ENCODE results near the gene PTPRN2. TPM values are rescaled to one million over a fixed set of nuclear protein-coding genes. Genes with fewer than 3 reads are reported as not detected.

Gene PTPRN2
- total and polyA plus RNA-seq, 4 experiments from 2014 or later = 1.7 to 2.6 (median 1.9) TPM

DNA sequence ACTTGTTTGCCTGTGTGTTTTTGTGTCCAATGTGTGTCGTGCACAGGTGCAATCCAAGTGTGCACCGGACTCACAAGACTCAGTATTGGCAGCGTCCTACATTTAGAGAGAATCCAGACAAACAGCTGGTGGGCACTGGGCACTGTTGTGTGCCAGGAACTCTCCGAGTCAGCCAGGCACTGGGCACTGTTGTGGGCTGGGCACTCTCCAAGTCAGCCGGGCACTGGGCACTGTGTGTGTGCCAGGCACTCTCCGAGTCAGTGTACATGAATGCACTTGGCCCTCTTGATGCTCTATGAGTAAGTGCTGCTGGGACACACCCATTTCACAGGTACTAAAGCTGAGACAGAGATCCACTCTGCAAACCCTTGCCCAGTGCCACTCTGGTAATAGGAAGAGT is 303.5 kb downstream of the PTPRN2 start:
- H3K27me3 Mint-ChIP-seq = no peaks in the 10 kb centered on the region
- Histone ChIP-seq H3K4me3 (ENCODE audit: low read length in 2 of 2) (no peak overlapping the region), H3K4me1 (ENCODE audit: insufficient read depth, low read length) (no peaks in the 10 kb centered on the region), H3K36me3 (ENCODE audit: insufficient read depth, low read length) (no peaks in the 10 kb centered on the region), H3K27me3 (ENCODE audit: insufficient read depth, low read length) (no peaks in the 10 kb centered on the region), H3K27ac (ENCODE audit: low read depth, low read length) (no peak overlapping the region), H3K9me3 (ENCODE audit: control insufficient read depth in 1 of 2, low read length in 2 of 2) (no peaks in the 10 kb centered on the region)
- POLR2A ChIA-PET (ENCODE audit: partially characterized antibody) = no interaction called here
- H3K4me3 Mint-ChIP-seq = no peak overlapping the region
- H3K9me3 Mint-ChIP-seq = peaks cover under 1 to 30% (median 20%) of the 10 kb centered on the region in 8 donors
- intact Hi-C loops (cut with micrococcal nuclease) = no loop called here
- no peaks in the 10 kb centered on the region for H3K36me3 Mint-ChIP-seq
- no peak overlapping the region for H3K27ac Mint-ChIP-seq
- CTCF ChIA-PET (ENCODE audit: partially characterized antibody) = no interaction called here
- no peaks in the 10 kb centered on the region for H3K4me1 Mint-ChIP-seq
- no peak for DNase-seq

DNA sequence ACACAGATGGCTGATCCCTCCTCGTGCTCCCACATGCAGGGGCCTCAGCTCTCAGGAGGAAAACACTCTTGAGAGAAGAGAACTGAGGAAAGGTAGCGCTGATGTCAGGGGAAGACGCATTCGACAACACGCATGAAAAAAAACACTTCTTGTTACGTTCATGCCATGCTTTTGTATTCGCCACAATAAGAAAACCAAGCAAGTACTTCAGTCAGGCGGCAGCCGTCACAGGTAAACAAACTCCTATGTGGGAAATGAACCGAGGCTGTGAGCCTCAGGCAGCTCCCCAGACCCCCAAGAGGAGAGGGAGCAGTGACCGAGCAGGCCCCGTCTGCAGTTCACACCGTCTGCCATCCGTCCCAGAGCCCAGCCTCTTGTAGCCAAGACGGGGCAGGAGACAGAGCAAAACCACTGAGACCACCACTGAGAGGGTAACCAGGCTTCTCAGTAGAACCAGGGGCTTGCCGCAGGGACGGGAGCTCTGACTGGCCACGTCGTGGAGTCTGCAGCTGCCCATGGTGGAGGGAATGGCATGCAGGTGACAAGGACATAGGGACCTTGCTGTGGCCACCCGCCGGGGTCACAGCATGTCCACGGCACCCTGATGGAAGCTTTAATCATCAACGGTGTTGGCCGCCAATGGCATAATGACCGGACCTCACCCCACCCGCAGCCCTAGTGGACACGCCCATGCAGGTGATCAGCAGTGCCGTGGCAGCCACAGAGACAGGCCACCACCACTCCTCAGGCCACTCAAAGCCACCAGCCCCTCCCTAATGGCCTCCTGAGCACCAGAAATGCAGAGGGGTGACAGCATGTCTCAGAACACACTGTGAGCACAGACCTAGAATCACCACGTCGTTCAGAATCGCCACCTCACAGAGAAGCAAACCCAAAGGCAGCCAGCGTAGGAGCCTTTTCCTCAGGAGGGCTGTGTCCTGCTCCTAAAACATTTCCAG is 304.3 kb downstream of the PTPRN2 start:
- Mint-ChIP-seq H3K27ac (peak overlapping the region in 1 of 7 donors; percentile 18), H3K4me3 (no peak overlapping the region), H3K4me1 (no peaks in the 10 kb centered on the region), H3K9me3 (peaks cover 0 to 21% (median 14%) of the 10 kb centered on the region in 8 donors), H3K27me3 (no peaks in the 10 kb centered on the region), H3K36me3 (no peaks in the 10 kb centered on the region)
- H3K36me3 ChIP-seq (ENCODE audit: insufficient read depth, low read length) = no peaks in the 10 kb centered on the region
- H3K27me3 ChIP-seq (ENCODE audit: insufficient read depth, low read length) = no peaks in the 10 kb centered on the region
- no peak for DNase-seq
- intact Hi-C loops (cut with micrococcal nuclease) = no loop called here
- H3K9me3 ChIP-seq (ENCODE audit: control insufficient read depth in 1 of 2, low read length in 2 of 2) = no peaks in the 10 kb centered on the region
- POLR2A ChIA-PET (ENCODE audit: partially characterized antibody) = no interaction called here
- CTCF ChIA-PET (ENCODE audit: partially characterized antibody) = no interaction called here
- no peak overlapping the region for H3K4me3 ChIP-seq (ENCODE audit: low read length in 2 of 2)
- H3K4me1 ChIP-seq (ENCODE audit: insufficient read depth, low read length) = no peaks in the 10 kb centered on the region
- no peak overlapping the region for H3K27ac ChIP-seq (ENCODE audit: low read depth, low read length)

DNA sequence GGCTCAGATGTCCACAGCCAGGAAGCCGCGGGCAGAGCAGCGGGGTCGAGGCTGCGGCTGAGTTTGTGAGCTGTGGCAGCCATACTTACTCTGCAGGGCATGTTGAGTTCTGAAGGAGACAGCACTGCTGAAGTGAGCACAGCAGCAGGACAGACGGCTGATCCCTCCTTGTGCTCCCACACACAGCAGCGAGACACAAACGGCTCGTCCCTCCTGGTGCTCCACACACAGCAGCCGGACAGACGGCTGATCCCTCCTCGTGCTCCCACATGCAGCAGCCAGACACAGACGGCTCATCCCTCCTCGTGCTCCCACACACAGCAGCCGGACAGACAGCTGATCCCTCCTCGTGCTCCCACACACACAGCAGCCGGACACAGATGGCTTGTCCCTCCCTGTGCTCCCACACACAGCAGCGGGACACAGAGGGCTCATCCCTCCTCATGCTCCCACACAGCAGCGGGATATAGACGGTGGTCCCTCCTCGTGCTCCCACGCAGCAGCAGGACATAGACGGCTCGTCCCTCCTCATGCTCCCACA is 305.1 kb downstream of the PTPRN2 start:
- no peaks in the 10 kb centered on the region for H3K27me3 ChIP-seq (ENCODE audit: insufficient read depth, low read length)
- no peak overlapping the region for H3K27ac Mint-ChIP-seq
- ChIA-PET CTCF (ENCODE audit: partially characterized antibody) (no interaction called here), POLR2A (ENCODE audit: partially characterized antibody) (no interaction called here)
- intact Hi-C loops (cut with micrococcal nuclease) = no loop called here
- H3K27me3 Mint-ChIP-seq = no peaks in the 10 kb centered on the region
- no peak for DNase-seq
- H3K9me3 ChIP-seq (ENCODE audit: control insufficient read depth in 1 of 2, low read length in 2 of 2) = no peaks in the 10 kb centered on the region
- no peaks in the 10 kb centered on the region for H3K36me3 Mint-ChIP-seq
- no peaks in the 10 kb centered on the region for H3K4me1 ChIP-seq (ENCODE audit: insufficient read depth, low read length)
- H3K4me1 Mint-ChIP-seq = no peaks in the 10 kb centered on the region
- peaks cover 0 to 19% (median 12%) of the 10 kb centered on the region in 8 donors for H3K9me3 Mint-ChIP-seq
- no peak overlapping the region for H3K27ac ChIP-seq (ENCODE audit: low read depth, low read length)
- H3K4me3 ChIP-seq (ENCODE audit: low read length in 2 of 2) = no peak overlapping the region
- H3K36me3 ChIP-seq (ENCODE audit: insufficient read depth, low read length) = no peaks in the 10 kb centered on the region
- no peak overlapping the region for H3K4me3 Mint-ChIP-seq

DNA sequence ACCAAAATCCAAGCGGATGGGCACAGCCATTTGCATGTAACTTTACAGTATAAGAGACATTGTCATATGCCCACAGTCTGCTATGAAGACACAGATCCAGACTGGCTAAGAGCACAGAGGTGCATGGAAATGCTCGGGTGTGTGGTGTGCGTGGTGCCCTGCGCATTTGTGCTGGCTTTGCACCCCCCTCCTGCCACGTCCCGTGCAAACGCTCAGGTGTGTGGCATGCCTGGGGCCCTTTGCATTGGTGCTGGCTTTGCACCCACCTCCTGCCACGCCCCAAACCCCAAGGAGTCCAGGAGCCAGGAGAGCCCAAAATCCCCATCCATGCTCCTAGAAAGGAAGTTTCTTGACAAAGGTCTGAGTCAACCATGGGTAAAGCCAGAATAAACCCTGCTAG is 306.2 kb downstream of the PTPRN2 start:
- intact Hi-C loops (cut with micrococcal nuclease) = no loop called here
- H3K4me3 Mint-ChIP-seq = no peak overlapping the region

DNA sequence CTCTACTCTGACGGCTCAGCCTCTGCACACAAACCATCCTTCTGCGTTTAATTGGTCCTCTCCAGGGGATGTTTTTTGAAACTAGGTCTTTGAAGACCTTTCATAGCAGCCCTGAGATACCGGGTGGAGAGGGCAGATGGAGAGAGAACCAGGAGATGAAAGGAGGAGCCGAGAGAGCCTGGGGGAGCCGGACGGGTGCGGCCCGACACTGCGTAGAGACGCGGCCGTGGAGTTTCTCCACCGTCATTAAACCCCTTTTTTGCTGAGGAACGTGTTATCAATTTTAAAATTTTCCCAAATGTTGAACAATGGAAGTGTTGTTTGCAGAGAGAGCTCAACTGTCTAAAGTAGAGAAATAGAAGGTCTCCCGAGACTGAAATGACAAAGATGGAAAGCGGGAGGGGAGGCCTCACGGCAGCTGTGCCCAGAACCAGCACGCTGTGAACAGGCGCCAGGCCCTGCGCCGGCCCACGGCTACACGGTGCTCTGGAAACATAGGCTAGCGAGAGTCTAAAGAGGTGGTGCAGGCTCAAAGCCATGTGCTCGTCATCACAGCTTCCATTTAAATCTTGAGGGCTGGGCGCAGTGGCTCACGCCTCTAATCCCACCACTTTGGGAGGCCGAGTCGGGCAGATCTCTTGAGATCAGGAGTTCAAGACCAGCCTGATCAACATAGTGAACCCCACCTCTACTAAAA is 307.0 kb downstream of the PTPRN2 start:
- H3K36me3 Mint-ChIP-seq = no peaks in the 10 kb centered on the region
- no peaks in the 10 kb centered on the region for H3K9me3 ChIP-seq (ENCODE audit: control insufficient read depth in 1 of 2, low read length in 2 of 2)

More for the DNA sequence above, 306.2 kb downstream of the PTPRN2 start:
- Histone ChIP-seq H3K36me3 (ENCODE audit: insufficient read depth, low read length) (no peaks in the 10 kb centered on the region), H3K4me3 (ENCODE audit: low read length in 2 of 2) (no peak overlapping the region), H3K27me3 (ENCODE audit: insufficient read depth, low read length) (no peaks in the 10 kb centered on the region), H3K9me3 (ENCODE audit: control insufficient read depth in 1 of 2, low read length in 2 of 2) (no peaks in the 10 kb centered on the region), H3K4me1 (ENCODE audit: insufficient read depth, low read length) (no peaks in the 10 kb centered on the region), H3K27ac (ENCODE audit: low read depth, low read length) (no peak overlapping the region)
- no peak for DNase-seq
- Mint-ChIP-seq H3K36me3 (no peaks in the 10 kb centered on the region), H3K27me3 (no peaks in the 10 kb centered on the region), H3K27ac (no peak overlapping the region), H3K4me1 (no peaks in the 10 kb centered on the region), H3K9me3 (peaks cover 0 to 11% (median 5%) of the 10 kb centered on the region in 8 donors)
- POLR2A ChIA-PET (ENCODE audit: partially characterized antibody) = no interaction called here
- CTCF ChIA-PET (ENCODE audit: partially characterized antibody) = no interaction called here

DNA sequence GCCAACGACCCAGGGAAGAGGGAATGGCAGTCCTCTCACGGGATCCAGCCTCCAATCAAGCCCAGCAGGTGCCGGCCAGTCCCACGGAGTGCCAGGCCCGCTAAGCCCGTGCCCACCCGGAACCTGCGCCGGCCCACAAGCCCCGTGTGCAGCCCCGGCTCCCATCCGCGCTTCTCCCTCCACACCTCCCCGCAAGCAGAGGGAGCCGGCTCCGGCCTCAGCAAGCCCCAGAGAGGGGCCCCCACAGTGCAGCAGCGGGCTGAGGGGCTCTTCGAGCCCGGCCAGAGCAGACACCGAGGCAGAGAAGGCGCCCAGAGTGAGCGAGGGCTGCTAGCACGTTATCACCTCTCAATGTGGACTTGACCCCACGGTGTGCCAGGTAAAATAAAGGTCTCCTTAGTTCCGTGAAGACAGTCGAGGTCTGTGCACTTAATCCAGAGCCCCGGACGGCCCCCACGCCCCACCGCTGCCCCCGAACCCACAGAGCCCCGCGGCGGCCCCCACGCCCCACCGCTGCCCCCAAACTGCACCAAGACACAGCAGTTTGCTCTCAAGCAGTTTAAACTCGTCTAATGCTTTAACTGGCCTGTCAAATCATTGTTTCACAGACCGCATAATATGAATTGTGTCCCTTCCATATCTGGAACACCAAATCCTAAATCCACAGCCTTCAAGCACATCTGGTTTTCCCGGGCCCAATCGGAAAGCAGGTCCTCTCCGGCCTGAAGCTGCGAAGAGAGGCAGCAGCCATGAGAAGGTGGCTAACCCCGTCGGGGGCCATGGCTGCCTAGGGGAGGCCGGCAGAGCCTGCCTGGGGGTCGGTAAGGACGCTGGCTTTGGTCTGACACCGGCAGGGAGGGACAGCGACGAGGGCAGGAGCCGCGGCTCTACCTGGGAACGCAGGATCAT is 307.8 kb downstream of the PTPRN2 start:
- Mint-ChIP-seq H3K4me1 (no peaks in the 10 kb centered on the region), H3K27me3 (no peaks in the 10 kb centered on the region), H3K36me3 (no peaks in the 10 kb centered on the region), H3K4me3 (no peak overlapping the region), H3K27ac (no peak overlapping the region), H3K9me3 (peaks cover 0 to 7% (median 0%) of the 10 kb centered on the region in 8 donors)
- POLR2A ChIA-PET (ENCODE audit: partially characterized antibody) = no interaction called here
- no peak for DNase-seq
- CTCF ChIA-PET (ENCODE audit: partially characterized antibody) = no interaction called here
- intact Hi-C loops (cut with micrococcal nuclease) = no loop called here
- Histone ChIP-seq H3K9me3 (ENCODE audit: control insufficient read depth in 1 of 2, low read length in 2 of 2) (no peaks in the 10 kb centered on the region), H3K27me3 (ENCODE audit: insufficient read depth, low read length) (no peaks in the 10 kb centered on the region), H3K4me3 (ENCODE audit: low read length in 2 of 2) (no peak overlapping the region), H3K27ac (ENCODE audit: low read depth, low read length) (no peak overlapping the region), H3K4me1 (ENCODE audit: insufficient read depth, low read length) (no peaks in the 10 kb centered on the region), H3K36me3 (ENCODE audit: insufficient read depth, low read length) (no peaks in the 10 kb centered on the region)

More for the DNA sequence above, 307.0 kb downstream of the PTPRN2 start:
- no peaks in the 10 kb centered on the region for H3K4me1 ChIP-seq (ENCODE audit: insufficient read depth, low read length)
- no peak overlapping the region for H3K27ac ChIP-seq (ENCODE audit: low read depth, low read length)
- H3K27ac Mint-ChIP-seq = no peak overlapping the region
- ChIA-PET POLR2A (ENCODE audit: partially characterized antibody) (no interaction called here), CTCF (ENCODE audit: partially characterized antibody) (no interaction called here)
- H3K9me3 Mint-ChIP-seq = peaks cover 0 to 7% (median 1%) of the 10 kb centered on the region in 8 donors
- intact Hi-C loops (cut with micrococcal nuclease) = no loop called here
- no peak overlapping the region for H3K4me3 ChIP-seq (ENCODE audit: low read length in 2 of 2)
- no peaks in the 10 kb centered on the region for H3K36me3 ChIP-seq (ENCODE audit: insufficient read depth, low read length)
- H3K4me1 Mint-ChIP-seq = no peaks in the 10 kb centered on the region
- H3K27me3 ChIP-seq (ENCODE audit: insufficient read depth, low read length) = no peaks in the 10 kb centered on the region
- DNase-seq = no peak
- no peak overlapping the region for H3K4me3 Mint-ChIP-seq
- H3K27me3 Mint-ChIP-seq = no peaks in the 10 kb centered on the region

All from CD4-positive, alpha-beta memory T cell (primary cell).